ENCODE results near the gene DYNLT2.

The DYNLT2 gene

DNA sequence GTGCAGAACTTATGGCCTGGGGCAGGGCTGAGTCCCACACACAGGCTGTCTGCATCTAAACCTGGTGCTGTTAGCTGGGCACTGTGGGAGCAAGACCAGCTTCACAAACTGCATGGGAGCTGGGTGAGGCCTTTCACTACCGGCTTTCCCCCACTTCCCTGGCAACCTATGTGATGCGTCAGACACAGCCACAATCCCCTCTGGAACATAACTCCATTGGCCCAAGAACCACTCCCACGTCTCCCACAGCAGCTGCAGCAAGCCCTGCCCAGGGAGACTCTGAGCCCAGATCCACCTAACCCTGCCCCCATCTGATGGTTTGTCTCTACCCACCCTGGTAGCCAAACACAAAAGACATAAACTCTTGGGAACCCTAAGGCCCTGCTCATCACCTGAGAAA is 58.9 kb downstream of the DYNLT2 start:
- no peak for DNase-seq

DNA sequence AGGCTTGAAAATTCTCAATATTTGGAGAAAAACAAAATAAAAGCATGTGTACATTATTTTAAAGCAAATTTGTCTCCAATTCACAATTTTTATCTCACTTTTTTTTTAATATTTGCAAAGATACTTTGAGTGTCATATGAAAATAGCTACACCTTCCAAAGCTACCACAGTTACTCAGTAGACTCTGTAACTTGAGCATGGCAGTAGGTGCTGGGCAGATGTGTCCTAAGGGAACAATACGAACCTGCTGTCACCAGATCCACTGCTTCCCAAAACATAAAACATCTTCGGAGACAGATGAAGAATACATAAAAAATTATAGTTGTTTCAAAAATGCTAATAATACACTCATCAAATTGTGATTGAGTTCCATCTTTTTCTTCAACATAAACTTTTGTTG is 60.1 kb downstream of the DYNLT2 start:
- no peak for DNase-seq
